Stomach (tissue), 9 donors: ENCODE data around the gene RNF2. TPM values are rescaled to one million over a fixed set of nuclear protein-coding genes. Genes with fewer than 3 reads are reported as not detected.
"Not testable (repeated sequence)": the region's sequence is repeated elsewhere in the genome, so short reads cannot be mapped to it uniquely, and the experiment has no call there.

Source experiments
- DNase-seq, 2 donors: peaks; one replicate each; pipeline versions ENCODE4 v3.0.0 to v3.0.0-alpha.2; 2013 to 2019
- H3K27ac ChIP-seq, 5 donors: fragments of 200-600 bp in 4 of 5; sonication (generic) in 4 of 5; one replicate each; pipeline ENCODE4 v1.5.1; 2013 to 2019; ENCODE audit warnings: mild to moderate bottlenecking in 1 of 5, moderate library complexity in 1 of 5
- H3K27me3 ChIP-seq, 3 donors: fragments of 200-600 bp; sonication (generic); one replicate each; pipeline ENCODE4 v1.5.1; 2017 to 2019; ENCODE audit warnings: mixed run types in 1 of 3
- H3K36me3 ChIP-seq, 4 donors: fragments of 200-600 bp; sonication (generic); 1 replicate in 3 of 4; 2 replicates in 1 of 4; pipeline ENCODE4 v1.5.1; 2016 to 2019
- H3K4me1 ChIP-seq, 4 donors: fragments of 200-600 bp; sonication (generic); one replicate each; pipeline ENCODE4 v1.5.1; 2016 to 2019
- H3K4me3 ChIP-seq, 4 donors: fragments of 200-600 bp; sonication (generic) in 3 of 4; one replicate each; pipeline ENCODE4 v1.5.1; 2016 to 2019; ENCODE audit warnings: mild to moderate bottlenecking in 1 of 4
- H3K9me3 ChIP-seq, 4 donors: fragments of 200-600 bp; sonication (generic); one replicate each; pipeline ENCODE4 v1.5.1; 2016 to 2019
- CTCF ChIP-seq, 7 experiments: fragments of 450-650 bp in 4 of 7; fragments of 200-600 bp in 3 of 7; sonication (generic) in 3 of 7; IDR thresholded peaks; one replicate each; pipeline ENCODE4 v1.5.1; 2016 to 2019; ENCODE audit warnings: antibody characterized with exemption in 7 of 7, control low read depth in 2 of 7, mild to moderate bottlenecking in 1 of 7
- EP300 ChIP-seq: sonication (generic); formaldehyde crosslinking; IDR thresholded peaks from one replicate; pipeline ENCODE4 v1.6.1; 2017; ENCODE audit warnings: antibody characterized with exemption
- POLR2A ChIP-seq, 4 donors: fragments of 450-650 bp; IDR thresholded peaks; one replicate each; pipeline ENCODE4 v1.6.1; 2016; ENCODE audit warnings: antibody characterized with exemption in 4 of 4, control low read depth in 2 of 4, mild to moderate bottlenecking in 1 of 4, moderate library complexity in 1 of 4
- POLR2AphosphoS5 ChIP-seq, 3 donors: sonication (generic); formaldehyde crosslinking; IDR thresholded peaks; one replicate each; pipeline ENCODE4 v1.6.1; 2016; ENCODE audit warnings: antibody characterized with exemption in 3 of 3
- WGBS, 5 donors: extraction: QIAGEN DNeasy Blood & Tissue Kit in 3 of 5; methylation state at CpG; one replicate each; pipeline versions ENCODE4 v1.1.5 to v1.1.7; 2013 to 2018; 5-methylcytosine and 5-hydroxymethylcytosine counted together
- intact Hi-C: fragments of 100-400 bp; cut with DNase I; formaldehyde crosslinking; loops from one replicate; pipeline ENCODE4 v1.15.1; 2023; ENCODE audit warnings: low total_unique reads
- polyA plus RNA-seq, 3 donors: library from polyadenylated mRNA; stranded (reverse); fragments of 200-250 nt; gene quantifications; one replicate each; pipeline ENCODE4 v1.2.3, GENCODE V29; 2013
- total RNA-seq, 5 donors: library from RNA; depleted of rRNA; stranded (reverse); fragments of >200 nt; gene quantifications; one replicate each; pipeline versions ENCODE4 v1.1.0 to v1.2.3, GENCODE V29; 2014 to 2016
- donor health status: healthy with polysubstance abuse.
- donor health status: Bipolar disorder and iron deficiency.
- donor health status: healthy.

The RNF2 gene
- total and polyA plus RNA-seq, 8 donors, result 0.29 to 76.1 (median 6.4) TPM

GRCh38 chr1:185058110-185058509, 12.8 kb downstream of the RNF2 start:
- H3K27ac ChIP-seq, result no peak overlapping the region
- WGBS, 5 donors, result 74 to 97% (median 92%) methylated on average over 2 of the region's 2 CpGs
- peaks cover 9 to 40% (median 28%) of the 10 kb centered on the region in 4 donors for H3K4me1 ChIP-seq
- H3K4me3 ChIP-seq, result no peak overlapping the region
- no peaks in the 10 kb centered on the region for H3K36me3 ChIP-seq
- TF ChIP-seq POLR2AphosphoS5 (IDR thresholded peaks at IDR 0.05) (no peak), POLR2A (IDR thresholded peaks at IDR 0.05) (no peak), EP300 (no peak)
- H3K9me3 ChIP-seq, result no peaks in the 10 kb centered on the region
- H3K27me3 ChIP-seq, result no peaks in the 10 kb centered on the region
- intact Hi-C loops, result no loop called here
- no peak for DNase-seq

GRCh38 chr1:185058876-185059275, 13.5 kb downstream of the RNF2 start:
- Histone ChIP-seq H3K4me3 (no peak overlapping the region), H3K36me3 (no peaks in the 10 kb centered on the region), H3K9me3 (no peaks in the 10 kb centered on the region), H3K4me1 (peaks cover 9 to 44% (median 28%) of the 10 kb centered on the region in 4 donors), H3K27me3 (no peaks in the 10 kb centered on the region), H3K27ac (no peak overlapping the region)
- intact Hi-C loops, result no loop called here
- TF ChIP-seq POLR2A (IDR thresholded peaks at IDR 0.05) (no peak), POLR2AphosphoS5 (IDR thresholded peaks at IDR 0.05) (no peak), EP300 (no peak), CTCF (IDR thresholded peaks at IDR 0.05) (no peak)
- DNase-seq, result no peak
- 53 to 68% (median 60%) methylated on average over 2 of the region's 2 CpGs for WGBS, 5 donors

GRCh38 chr1:185059950-185060571, 14.7 kb downstream of the RNF2 start:
- no peak for DNase-seq
- peaks cover 9 to 44% (median 28%) of the 10 kb centered on the region in 4 donors for H3K4me1 ChIP-seq
- H3K9me3 ChIP-seq, result no peaks in the 10 kb centered on the region
- intact Hi-C loops, result no loop called here
- TF ChIP-seq CTCF (IDR thresholded peaks at IDR 0.05) (no peak), POLR2A (IDR thresholded peaks at IDR 0.05) (no peak), EP300 (no peak), POLR2AphosphoS5 (IDR thresholded peaks at IDR 0.05) (no peak)
- WGBS, 5 donors, result 76 to 96% (median 83%) methylated on average over 2 of the region's 2 CpGs
- no peak overlapping the region for H3K4me3 ChIP-seq
- no peak overlapping the region for H3K27ac ChIP-seq
- no peaks in the 10 kb centered on the region for H3K36me3 ChIP-seq
- no peaks in the 10 kb centered on the region for H3K27me3 ChIP-seq

GRCh38 chr1:185062710-185063370, 17.5 kb downstream of the RNF2 start:
- no peak for DNase-seq
- WGBS, 5 donors, result 77 to 85% (median 82%) methylated on average over 1 of the region's 1 CpG
- intact Hi-C loops, result no loop called here
- Histone ChIP-seq H3K27ac (no peak overlapping the region), H3K4me1 (peaks cover 9 to 51% (median 30%) of the 10 kb centered on the region in 4 donors), H3K9me3 (no peaks in the 10 kb centered on the region), H3K36me3 (no peaks in the 10 kb centered on the region), H3K27me3 (no peaks in the 10 kb centered on the region), H3K4me3 (no peak overlapping the region)
- TF ChIP-seq POLR2A (IDR thresholded peaks at IDR 0.05), result no peak
- no peak for TF ChIP-seq CTCF (IDR thresholded peaks at IDR 0.05)
- no peak for TF ChIP-seq EP300
- TF ChIP-seq POLR2AphosphoS5 (IDR thresholded peaks at IDR 0.05), result no peak

GRCh38 chr1:185063719-185064118, 18.4 kb downstream of the RNF2 start:
- Histone ChIP-seq H3K27ac (no peak overlapping the region), H3K4me3 (no peak overlapping the region), H3K36me3 (no peaks in the 10 kb centered on the region), H3K9me3 (no peaks in the 10 kb centered on the region), H3K4me1 (peaks cover 9 to 52% (median 28%) of the 10 kb centered on the region in 4 donors), H3K27me3 (no peaks in the 10 kb centered on the region)
- 98 to 100% (median 100%) methylated on average over 2 of the region's 2 CpGs for WGBS, 5 donors
- no peak for DNase-seq
- intact Hi-C loops, result no loop called here
- TF ChIP-seq EP300 (no peak), POLR2AphosphoS5 (IDR thresholded peaks at IDR 0.05) (no peak), CTCF (IDR thresholded peaks at IDR 0.05) (no peak)

- 93 to 99% (median 97%) methylated on average over 3 of the region's 3 CpGs for WGBS, 5 donors
- DNase-seq, H3K4me3 ChIP-seq, H3K27me3 ChIP-seq, intact Hi-C loops, H3K36me3 ChIP-seq, H3K27ac ChIP-seq, H3K9me3 ChIP-seq: not testable (repeated sequence)
- H3K4me1 ChIP-seq, result peaks cover 5 to 41% (median 17%) of the 10 kb centered on the region in 4 donors
Measured at GRCh38 chr1:185065006-185065405, 19.6 kb downstream of the RNF2 start.
